Caco-2 (cell line): ENCODE measurements around the gene GLUL. TPM values are rescaled to one million over a fixed set of nuclear protein-coding genes. Genes with fewer than 3 reads are reported as not detected.

ENCODE experiments used
- BruUV-seq: library from RNA; stranded (reverse); fragments of 400-500 nt; replicated peaks from 2 replicates; lab custom pipeline; 2021; lab: Mats Ljungman, UMichigan
- CTCF ChIA-PET: fragments of 300-600 bp; sonication (Branson Sonifier 250); formaldehyde crosslinking; loops from one replicate; lab custom pipeline; 2022; ENCODE audit warnings: antibody characterized with exemption; lab: Charles Lee
- POLR2A ChIA-PET: fragments of 300-600 bp; sonication (Branson Sonifier 250); formaldehyde crosslinking; loops from one replicate; lab custom pipeline; 2022; ENCODE audit warnings: antibody characterized with exemption; lab: Charles Lee
- DNase-seq, 2 experiments: peaks; one replicate each; pipeline versions ENCODE4 v3.0.0 to v3.0.0-alpha.2; 2020 to 2022
- H3K27me3 ChIP-seq: replicated peaks from 2 replicates; pipeline ENCODE4 v1.6.0; 2011; ENCODE audit warnings: low read length; ENCODE audit not compliant: control insufficient read depth, insufficient read depth
- H3K36me3 ChIP-seq: 2 replicates; pipeline ENCODE4 v1.5.1; 2011; ENCODE audit warnings: low read length; ENCODE audit not compliant: control insufficient read depth, insufficient read depth
- H3K4me1 ChIP-seq: fragments of 250-450 bp; sonication (Bioruptor Pico); 2 replicates; pipeline ENCODE4 v1.5.1; 2020; ENCODE audit warnings: mild to moderate bottlenecking
- H3K4me3 ChIP-seq: 2 replicates; pipeline ENCODE4 v1.5.1; 2011; ENCODE audit warnings: low read depth, mild to moderate bottlenecking, control low read depth, low read length
- H3K9me3 ChIP-seq: fragments of 250-450 bp; sonication (Bioruptor Pico); 2 replicates; pipeline ENCODE4 v1.5.1; 2020; ENCODE audit warnings: mild to moderate bottlenecking, moderate library complexity
- H3K27ac Mint-ChIP-seq: one replicate; pipeline ENCODE4 v1.8.0; 2022; ENCODE audit warnings: mixed read lengths; ENCODE audit not compliant: unreplicated experiment
- H3K27me3 Mint-ChIP-seq: one replicate; pipeline ENCODE4 v1.8.0; 2022; ENCODE audit warnings: mixed read lengths; ENCODE audit not compliant: insufficient read depth, unreplicated experiment
- H3K36me3 Mint-ChIP-seq: one replicate; pipeline ENCODE4 v1.8.0; 2022; ENCODE audit warnings: mild to moderate bottlenecking, mixed read lengths; ENCODE audit not compliant: insufficient read depth, unreplicated experiment
- H3K4me1 Mint-ChIP-seq: one replicate; pipeline ENCODE4 v1.8.0; 2022; ENCODE audit warnings: low read depth, mixed read lengths; ENCODE audit not compliant: unreplicated experiment
- H3K4me3 Mint-ChIP-seq: one replicate; pipeline ENCODE4 v1.8.0; 2022; ENCODE audit warnings: mild to moderate bottlenecking, moderate library complexity, mixed read lengths; ENCODE audit not compliant: unreplicated experiment
- H3K9me3 Mint-ChIP-seq: one replicate; pipeline ENCODE4 v1.8.0; 2022; ENCODE audit warnings: mixed read lengths; ENCODE audit not compliant: unreplicated experiment
- CTCF ChIP-seq, 2 experiments: fragments of 200-600 bp in 1 of 2; IDR thresholded peaks; 1 replicate in 1 of 2; 2 replicates in 1 of 2; pipeline versions ENCODE4 v1.5.1 to v1.8.0; 2011 to 2022; ENCODE audit warnings: antibody characterized with exemption in 1 of 2, control low read depth in 1 of 2, inconsistent platforms in 1 of 2, low read depth in 1 of 2, low read length in 1 of 2, mild to moderate bottlenecking in 1 of 2, moderate library complexity in 1 of 2; ENCODE audit not compliant: insufficient read depth in 1 of 2, severe bottlenecking in 1 of 2, unreplicated experiment in 1 of 2
- intact Hi-C: fragments of 100-400 bp; cut with micrococcal nuclease; formaldehyde crosslinking; loops from one replicate; pipeline ENCODE4 v1.10.0; 2022; ENCODE audit not compliant: unreplicated experiment
- total RNA-seq: library from RNA; stranded (reverse); gene quantifications from 2 replicates; pipeline ENCODE4 v1.2.3, GENCODE V29; 2022

Gene GLUL
- total RNA-seq, 1 experiment from 2014 or later, result 394 TPM

GRCh38 chr1:182386980-182387379, 4.6 kb downstream of the GLUL start:
- no peaks in the 10 kb centered on the region for H3K27me3 Mint-ChIP-seq
- H3K36me3 Mint-ChIP-seq, result peaks cover 100% of the 10 kb centered on the region
- H3K4me3 Mint-ChIP-seq, result no peak overlapping the region
- CTCF ChIA-PET, result no interaction called here
- Histone ChIP-seq H3K4me1 (peaks cover 19% of the 10 kb centered on the region), H3K36me3 (peaks cover 32% of the 10 kb centered on the region), H3K27me3 (no peaks in the 10 kb centered on the region), H3K4me3 (no peak overlapping the region), H3K9me3 (no peaks in the 10 kb centered on the region)
- no peak overlapping the region for H3K27ac Mint-ChIP-seq
- POLR2A ChIA-PET, result no interaction called here
- no peak for TF ChIP-seq CTCF (IDR thresholded peaks at IDR 0.05; ENCODE audit: insufficient read depth in 1 of 2, low read depth in 1 of 2, low read length in 1 of 2, severe bottlenecking in 1 of 2, unreplicated experiment in 1 of 2)
- BruUV-seq, result no TSS peak
- H3K9me3 Mint-ChIP-seq, result no peaks in the 10 kb centered on the region
- DNase-seq, result no peak
- peaks cover 14% of the 10 kb centered on the region for H3K4me1 Mint-ChIP-seq
- intact Hi-C loops, result no loop called here

- Mint-ChIP-seq H3K4me1 (peaks cover 17% of the 10 kb centered on the region), H3K4me3 (no peak overlapping the region), H3K9me3 (no peaks in the 10 kb centered on the region), H3K27ac (no peak overlapping the region), H3K36me3 (peaks cover 99% of the 10 kb centered on the region), H3K27me3 (no peaks in the 10 kb centered on the region)
- no TSS peak for BruUV-seq
- no peaks in the 10 kb centered on the region for H3K27me3 ChIP-seq
- intact Hi-C loops, result no loop called here
- no peak for TF ChIP-seq CTCF (IDR thresholded peaks at IDR 0.05; ENCODE audit: insufficient read depth in 1 of 2, low read depth in 1 of 2, low read length in 1 of 2, severe bottlenecking in 1 of 2, unreplicated experiment in 1 of 2)
- peaks cover 22% of the 10 kb centered on the region for H3K4me1 ChIP-seq
- ChIA-PET POLR2A (no interaction called here), CTCF (no interaction called here)
- H3K4me3 ChIP-seq, result no peak overlapping the region
- H3K9me3 ChIP-seq, result no peaks in the 10 kb centered on the region
- peaks cover 32% of the 10 kb centered on the region for H3K36me3 ChIP-seq
- DNase-seq, result no peak
These were observed 5.4 kb downstream of the GLUL start for GRCh38 chr1:182385885-182386853.

- no peaks in the 10 kb centered on the region for H3K27me3 Mint-ChIP-seq
- Histone ChIP-seq H3K36me3 (peaks cover 29% of the 10 kb centered on the region), H3K4me1 (peaks cover 22% of the 10 kb centered on the region), H3K27me3 (no peaks in the 10 kb centered on the region), H3K9me3 (no peaks in the 10 kb centered on the region), H3K4me3 (no peak overlapping the region)
- POLR2A ChIA-PET, result interaction anchor here (0.7 kb wide), 1 partner anchor 314 kb away, joined by 9 read pairs; no protein-coding TSS in a partner anchor
- H3K36me3 Mint-ChIP-seq, result peaks cover 88% of the 10 kb centered on the region
- DNase-seq, result no peak
- CTCF ChIA-PET, result no interaction called here
- BruUV-seq, result no TSS peak
- no peaks in the 10 kb centered on the region for H3K9me3 Mint-ChIP-seq
- no peak overlapping the region for H3K27ac Mint-ChIP-seq
- H3K4me3 Mint-ChIP-seq, result no peak overlapping the region
- intact Hi-C loops, result no loop called here
- peaks cover 17% of the 10 kb centered on the region for H3K4me1 Mint-ChIP-seq
- no peak for TF ChIP-seq CTCF (IDR thresholded peaks at IDR 0.05; ENCODE audit: insufficient read depth in 1 of 2, low read depth in 1 of 2, low read length in 1 of 2, severe bottlenecking in 1 of 2, unreplicated experiment in 1 of 2)
These were observed 7.1 kb downstream of the GLUL start for GRCh38 chr1:182384387-182384960.
